Stimulated activated CD8-positive, alpha-beta memory T cell treated with anti-CD3 and anti-CD28 coated beads, Interleukin-12 subunit alpha, Interleukin-12 subunit beta, amount 100 ng/mL, for 4 hours (primary cell): ENCODE data around the gene ALG14.

ENCODE experiments used
- DNase-seq: peaks from one replicate; pipeline ENCODE4 v3.0.0-alpha.2; 2020; ENCODE audit warnings: low read depth

Gene ALG14

GRCh38 chr1:94980582-94981574, 91.9 kb downstream of the ALG14 start:
- DNase-seq: no peak

GRCh38 chr1:94979656-94980581, 92.8 kb downstream of the ALG14 start:
- no peak for DNase-seq

- DNase-seq: no peak
Observed at GRCh38 chr1:94979131-94979530, 93.6 kb downstream of the ALG14 start.

- DNase-seq: no peak
Observed at GRCh38 chr1:94978401-94978800, 94.3 kb downstream of the ALG14 start.

- no peak for DNase-seq
Observed at GRCh38 chr1:94976971-94977548, 95.7 kb downstream of the ALG14 start.

GRCh38 chr1:94974824-94975223, 97.9 kb downstream of the ALG14 start:
- no peak for DNase-seq

GRCh38 chr1:94974241-94974640, 98.5 kb downstream of the ALG14 start:
- no peak for DNase-seq

GRCh38 chr1:94973309-94973922, 99.3 kb downstream of the ALG14 start:
- DNase-seq: no peak

GRCh38 chr1:94971491-94971924, 101.2 kb downstream of the ALG14 start:
- no peak for DNase-seq

- no peak for DNase-seq
Observed at GRCh38 chr1:94970783-94971182, 102.0 kb downstream of the ALG14 start.

- no peak for DNase-seq
Observed at GRCh38 chr1:94969137-94969536, 103.6 kb downstream of the ALG14 start.

- DNase-seq: no peak
Observed at GRCh38 chr1:94966033-94966432, 106.7 kb downstream of the ALG14 start.

GRCh38 chr1:94963864-94964263, 108.9 kb downstream of the ALG14 start:
- no peak for DNase-seq

GRCh38 chr1:94962409-94963265, 110.1 kb downstream of the ALG14 start:
- DNase-seq: no peak

GRCh38 chr1:94961988-94962387, 110.8 kb downstream of the ALG14 start:
- no peak for DNase-seq

- no peak for DNase-seq
Observed at GRCh38 chr1:94961582-94961981, 111.2 kb downstream of the ALG14 start.

- DNase-seq: no peak
Observed at GRCh38 chr1:94958081-94958480, 114.7 kb downstream of the ALG14 start.

GRCh38 chr1:94955767-94956632, 116.8 kb downstream of the ALG14 start:
- DNase-seq: no peak

GRCh38 chr1:94954263-94955220, 118.2 kb downstream of the ALG14 start:
- DNase-seq: no peak
